ENCODE data around the gene STMND1.

GRCh38 chr6:17167327-17167979, 65.6 kb downstream of the STMND1 start:
- TF ChIP-seq, protein P1, sequence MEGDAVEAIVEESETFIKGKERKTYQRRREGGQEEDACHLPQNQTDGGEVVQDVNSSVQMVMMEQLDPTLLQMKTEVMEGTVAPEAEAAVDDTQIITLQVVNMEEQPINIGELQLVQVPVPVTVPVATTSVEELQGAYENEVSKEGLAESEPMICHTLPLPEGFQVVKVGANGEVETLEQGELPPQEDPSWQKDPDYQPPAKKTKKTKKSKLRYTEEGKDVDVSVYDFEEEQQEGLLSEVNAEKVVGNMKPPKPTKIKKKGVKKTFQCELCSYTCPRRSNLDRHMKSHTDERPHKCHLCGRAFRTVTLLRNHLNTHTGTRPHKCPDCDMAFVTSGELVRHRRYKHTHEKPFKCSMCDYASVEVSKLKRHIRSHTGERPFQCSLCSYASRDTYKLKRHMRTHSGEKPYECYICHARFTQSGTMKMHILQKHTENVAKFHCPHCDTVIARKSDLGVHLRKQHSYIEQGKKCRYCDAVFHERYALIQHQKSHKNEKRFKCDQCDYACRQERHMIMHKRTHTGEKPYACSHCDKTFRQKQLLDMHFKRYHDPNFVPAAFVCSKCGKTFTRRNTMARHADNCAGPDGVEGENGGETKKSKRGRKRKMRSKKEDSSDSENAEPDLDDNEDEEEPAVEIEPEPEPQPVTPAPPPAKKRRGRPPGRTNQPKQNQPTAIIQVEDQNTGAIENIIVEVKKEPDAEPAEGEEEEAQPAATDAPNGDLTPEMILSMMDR (IDR thresholded peaks at IDR 0.05), result peak in 2 of 4 experiments; percentile 14 to 35
- TF ChIP-seq POLR2AphosphoS5 (IDR thresholded peaks at IDR 0.05) (no peak), POLR2A (IDR thresholded peaks at IDR 0.05) (no peak), EP300 (IDR thresholded peaks at IDR 0.05) (no peak)

All from sigmoid colon (tissue), 4 donors.